ENCODE measurements around the gene CYB561D1. TPM values are rescaled to one million over a fixed set of nuclear protein-coding genes. Genes with fewer than 3 reads are reported as not detected.

Gene CYB561D1
- total and polyA plus RNA-seq, 2 of the 8 experiments (the other 6 are each of a cell fraction or from before 2014, with no cell fraction given), result 3.6 to 3.8 TPM

DNA sequence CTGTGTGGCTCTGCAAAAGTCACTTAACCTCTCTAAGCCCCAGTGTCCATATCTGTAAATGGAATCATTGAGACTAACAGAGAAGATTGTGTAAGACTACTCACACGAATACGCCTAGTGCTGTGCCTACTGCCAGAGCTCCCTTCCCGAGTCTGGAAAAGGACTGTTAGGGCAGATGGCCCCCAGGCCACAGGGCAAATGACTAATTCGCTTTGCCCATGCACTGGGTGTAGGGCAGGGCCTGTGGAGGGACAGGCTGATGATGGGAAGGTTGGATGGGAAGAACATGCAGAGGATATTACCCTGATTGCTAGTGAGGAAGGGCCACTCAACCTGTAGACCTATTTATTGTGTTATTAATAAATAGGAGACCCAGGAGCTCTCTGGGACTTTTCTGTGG lies 41.6 kb downstream of the CYB561D1 start (continued):
- no peak for TF ChIP-seq RNF2 (IDR thresholded peaks at IDR 0.05; ENCODE audit: borderline replicate concordance, low read depth, low read length, missing control alignments, poor library complexity, severe bottlenecking)
- TF ChIP-seq, protein P1, sequence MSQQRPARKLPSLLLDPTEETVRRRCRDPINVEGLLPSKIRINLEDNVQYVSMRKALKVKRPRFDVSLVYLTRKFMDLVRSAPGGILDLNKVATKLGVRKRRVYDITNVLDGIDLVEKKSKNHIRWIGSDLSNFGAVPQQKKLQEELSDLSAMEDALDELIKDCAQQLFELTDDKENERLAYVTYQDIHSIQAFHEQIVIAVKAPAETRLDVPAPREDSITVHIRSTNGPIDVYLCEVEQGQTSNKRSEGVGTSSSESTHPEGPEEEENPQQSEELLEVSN (IDR thresholded peaks at IDR 0.05), result no peak
- TF ChIP-seq CHD2 (IDR thresholded peaks at IDR 0.05; ENCODE audit: low read length), result no peak
- no peak for TF ChIP-seq KDM1A (IDR thresholded peaks at IDR 0.05; ENCODE audit: borderline replicate concordance, low read length)
- no peak for TF ChIP-seq CREB1 (IDR thresholded peaks at IDR 0.05)
- no peak for TF ChIP-seq SUZ12 (IDR thresholded peaks at IDR 0.05; ENCODE audit: low read length)
- TF ChIP-seq EZH2 (IDR thresholded peaks at IDR 0.05; ENCODE audit: low read depth, low read length, severe bottlenecking), result no peak

Data from H1 (cell line).